Measurements from ENCODE around the gene SLC16A13.
"Not testable (repeated sequence)": the region's sequence is repeated elsewhere in the genome, so short reads cannot be mapped to it uniquely, and the experiment has no call there.

SLC16A13 gene

GRCh38 chr17:7029096-7029495 is 6.7 kb upstream of the SLC16A13 start:
- no peak for DNase-seq (ENCODE audit: low read depth in 2 of 2)

- no peak for DNase-seq (ENCODE audit: low read depth in 2 of 2)
Observed at GRCh38 chr17:7029659-7030058, 6.2 kb upstream of the SLC16A13 start.

- no peak for DNase-seq (ENCODE audit: low read depth in 2 of 2)
Observed at GRCh38 chr17:7034955-7035590, 742 bp upstream of the SLC16A13 start.

- DNase-seq (ENCODE audit: low read depth in 2 of 2): no peak
Observed at GRCh38 chr17:7038025-7038862, 2.4 kb downstream of the SLC16A13 start.

- no peak for DNase-seq (ENCODE audit: low read depth in 2 of 2)
Observed at GRCh38 chr17:7039832-7040231, 4.0 kb downstream of the SLC16A13 start.

- DNase-seq (ENCODE audit: low read depth in 2 of 2): no peak
Observed at GRCh38 chr17:7041607-7042500, 6.0 kb downstream of the SLC16A13 start.

- no peak for DNase-seq (ENCODE audit: low read depth in 2 of 2)
Observed at GRCh38 chr17:7042501-7043181, 6.8 kb downstream of the SLC16A13 start.

- no peak for DNase-seq (ENCODE audit: low read depth in 2 of 2)
Observed at GRCh38 chr17:7043182-7043496, 7.3 kb downstream of the SLC16A13 start.

GRCh38 chr17:7043497-7044198 is 7.8 kb downstream of the SLC16A13 start, which contains the start of gene SLC16A11:
Gene SLC16A11, minus strand, starts transcription at chr17:7044092. Its CDS starts 579 bp downstream, at chr17:7043513.
- DNase-seq (ENCODE audit: low read depth in 2 of 2): no peak

GRCh38 chr17:7045492-7046126 is 9.8 kb downstream of the SLC16A13 start:
- DNase-seq (ENCODE audit: low read depth in 2 of 2): no peak

- no peak for DNase-seq (ENCODE audit: low read depth in 2 of 2)
Observed at GRCh38 chr17:7046127-7046724, 10.4 kb downstream of the SLC16A13 start.

- DNase-seq (ENCODE audit: low read depth in 2 of 2): peak in 1 of 2 donors; percentile 50
Observed at GRCh38 chr17:7046725-7047397, 11.0 kb downstream of the SLC16A13 start.

GRCh38 chr17:7047566-7047965 is 11.8 kb downstream of the SLC16A13 start:
- DNase-seq (ENCODE audit: low read depth in 2 of 2): no peak

GRCh38 chr17:7048968-7049367 is 13.2 kb downstream of the SLC16A13 start:
- DNase-seq (ENCODE audit: low read depth in 2 of 2): no peak

- DNase-seq (ENCODE audit: low read depth in 2 of 2): not testable (repeated sequence)
Observed at GRCh38 chr17:7050583-7050982, 14.8 kb downstream of the SLC16A13 start.

GRCh38 chr17:7056386-7056785 is 20.6 kb downstream of the SLC16A13 start:
- no peak for DNase-seq (ENCODE audit: low read depth in 2 of 2)

GRCh38 chr17:7058831-7059447 is 23.1 kb downstream of the SLC16A13 start:
- DNase-seq (ENCODE audit: low read depth in 2 of 2): no peak

GRCh38 chr17:7060165-7060891 is 24.5 kb downstream of the SLC16A13 start:
- no peak for DNase-seq (ENCODE audit: low read depth in 2 of 2)

All from stimulated activated CD4-positive, alpha-beta T cell treated with anti-CD3 and anti-CD28 coated beads, Interleukin-1b, Interleukin-23, amount 100 ng/mL, for 1 hour (primary cell).